HG03103 (cell line): ENCODE measurements around the gene MAP2K4.
"Not testable (repeated sequence)": the region's sequence is repeated elsewhere in the genome, so short reads cannot be mapped to it uniquely, and the experiment has no call there.

Experiments used
- ATAC-seq: cut with Tn5 transposase; IDR thresholded peaks from one replicate; pipeline ENCODE4 v1.9.1; 2021; ENCODE audit warnings: low read depth; ENCODE audit not compliant: unreplicated experiment

MAP2K4 gene

DNA sequence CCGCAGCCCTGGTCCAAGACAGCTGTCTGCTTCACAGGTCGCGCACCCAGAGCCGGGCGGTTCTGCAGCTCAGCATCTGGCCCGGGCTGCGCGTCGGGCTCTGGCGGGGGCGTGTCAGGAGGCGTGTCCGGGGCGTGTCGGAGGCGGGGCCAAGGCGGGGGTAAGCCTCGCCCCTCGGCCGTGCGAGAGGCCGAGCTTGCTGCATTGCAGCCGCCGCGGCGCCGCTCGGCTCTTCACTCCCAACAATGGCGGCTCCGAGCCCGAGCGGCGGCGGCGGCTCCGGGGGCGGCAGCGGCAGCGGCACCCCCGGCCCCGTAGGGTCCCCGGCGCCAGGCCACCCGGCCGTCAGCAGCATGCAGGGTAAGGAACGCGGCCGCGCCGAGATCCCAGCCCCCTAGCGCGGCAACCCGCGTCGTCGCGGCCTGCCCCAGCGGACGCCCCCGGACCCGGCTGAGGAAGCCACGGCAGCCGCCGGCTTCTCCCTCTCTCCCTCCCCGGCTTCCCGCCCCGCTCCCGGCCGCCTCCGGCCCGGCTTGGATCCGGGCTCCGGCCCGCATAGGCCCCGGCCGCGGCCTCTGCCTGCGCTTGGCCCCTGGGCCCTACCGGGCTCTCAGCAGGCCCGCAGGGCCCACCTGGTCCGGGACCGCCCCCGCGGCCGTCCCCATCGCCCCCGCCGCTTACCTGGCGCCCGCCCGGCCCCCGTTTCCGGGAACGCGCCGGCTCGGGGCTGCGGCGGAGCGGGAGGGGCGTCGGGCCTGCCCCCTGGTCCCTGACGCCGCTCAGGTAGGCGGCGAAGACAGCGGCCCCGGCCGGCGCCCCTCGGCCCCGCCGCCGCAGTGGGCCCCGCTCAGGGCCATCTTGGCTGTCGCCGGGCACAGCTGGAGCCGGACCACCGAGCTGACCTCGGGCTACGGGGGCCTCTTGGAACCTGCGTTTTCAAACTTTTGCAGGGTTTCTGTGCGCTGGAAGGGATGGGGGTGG, at the start of gene MAP2K4:
Gene MAP2K4 (plus strand): TSS at position 236 of the 981 bp plus-strand sequence. CDS start 10 bp downstream, at position 246.
- ATAC-seq, result peak; percentile 88

GRCh38 chr17:11972741-11973140, 47.9 kb upstream of the MAP2K4 start:
- not testable (repeated sequence) for ATAC-seq

DNA sequence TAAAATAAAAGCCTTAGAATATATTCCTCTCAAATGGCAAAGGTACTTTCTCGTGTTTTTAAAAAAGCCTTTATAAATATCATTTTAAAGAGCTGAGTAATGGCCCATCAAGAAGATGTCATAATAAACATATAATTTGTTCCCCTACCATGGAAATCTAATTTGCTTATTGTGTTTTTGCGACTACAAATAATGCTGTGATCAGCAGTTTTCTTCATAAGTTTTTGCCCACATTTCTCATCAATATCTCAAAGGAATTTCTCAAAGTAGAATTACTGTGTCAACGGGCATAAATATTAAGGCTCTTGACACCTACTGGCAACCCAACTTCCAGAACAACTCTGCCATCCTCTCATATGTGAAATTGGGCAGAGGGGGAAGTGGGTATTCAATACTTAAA, 40.9 kb upstream of the MAP2K4 start:
- ATAC-seq, result no peak

GRCh38 chr17:11980813-11981212, 39.9 kb upstream of the MAP2K4 start:
- no peak for ATAC-seq

- no peak for ATAC-seq
These were observed 38.8 kb upstream of the MAP2K4 start for GRCh38 chr17:11981862-11982261.

DNA sequence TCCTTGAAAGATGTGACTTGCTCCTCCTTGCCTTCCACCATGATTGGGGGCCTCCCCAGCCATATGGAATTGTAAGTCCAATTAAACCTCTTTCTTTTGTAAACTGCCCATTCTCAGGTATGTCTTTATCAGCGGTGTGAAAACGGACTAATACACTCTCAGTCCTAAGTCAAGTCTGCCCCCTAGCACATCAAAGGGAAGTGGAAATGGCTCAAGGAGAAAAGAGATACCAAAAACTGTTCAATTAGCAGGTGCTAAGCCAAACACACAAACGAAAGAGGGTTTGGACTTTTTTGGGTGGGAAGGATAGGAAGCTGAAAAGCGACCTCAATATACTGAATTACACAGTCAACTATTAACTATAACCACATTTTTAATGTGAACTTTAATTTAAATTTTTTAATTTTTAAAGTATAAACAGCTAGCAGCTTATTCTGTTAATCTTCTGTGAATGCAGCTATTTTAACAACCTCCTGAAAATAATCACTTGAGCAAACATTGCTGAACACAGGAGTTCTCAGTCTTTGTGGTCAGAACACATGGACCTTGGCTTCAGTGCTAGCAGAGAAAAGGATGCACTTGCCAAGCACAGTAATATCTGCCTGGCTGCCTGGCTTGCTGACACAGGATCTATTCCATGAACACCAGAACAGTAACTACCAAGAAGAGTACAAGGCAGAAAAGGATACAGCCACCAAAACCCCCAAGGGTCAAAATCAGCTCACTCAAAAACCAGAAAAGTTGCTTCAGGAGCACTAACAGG, 34.3 kb upstream of the MAP2K4 start:
- no peak for ATAC-seq

GRCh38 chr17:11986942-11987329, 33.7 kb upstream of the MAP2K4 start:
- ATAC-seq, result no peak

GRCh38 chr17:11990363-11990983, 30.2 kb upstream of the MAP2K4 start:
- no peak for ATAC-seq

- ATAC-seq, result no peak
These were observed 29.2 kb upstream of the MAP2K4 start for GRCh38 chr17:11991461-11991860.

DNA sequence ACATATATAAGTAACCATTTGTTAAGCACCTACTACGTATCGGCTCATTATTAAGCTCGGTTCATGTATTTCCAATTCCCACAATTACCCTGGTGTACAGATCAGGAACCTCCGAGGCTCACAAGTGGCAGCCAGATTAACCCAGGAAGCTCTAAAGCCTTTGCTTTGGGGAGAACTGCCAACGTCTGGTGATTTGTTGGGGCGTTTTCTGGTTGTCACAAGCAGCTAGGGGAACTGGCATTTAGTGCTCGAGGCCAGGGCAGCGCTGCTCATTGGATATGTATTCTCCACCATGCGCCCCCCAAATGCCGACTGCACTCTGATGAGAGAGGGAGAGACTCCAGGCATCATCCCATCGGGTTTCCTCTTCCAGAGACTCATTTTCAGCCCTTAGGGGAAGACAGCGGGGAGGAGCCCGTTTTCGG, 23.9 kb upstream of the MAP2K4 start:
- ATAC-seq, result peak; percentile 25

DNA sequence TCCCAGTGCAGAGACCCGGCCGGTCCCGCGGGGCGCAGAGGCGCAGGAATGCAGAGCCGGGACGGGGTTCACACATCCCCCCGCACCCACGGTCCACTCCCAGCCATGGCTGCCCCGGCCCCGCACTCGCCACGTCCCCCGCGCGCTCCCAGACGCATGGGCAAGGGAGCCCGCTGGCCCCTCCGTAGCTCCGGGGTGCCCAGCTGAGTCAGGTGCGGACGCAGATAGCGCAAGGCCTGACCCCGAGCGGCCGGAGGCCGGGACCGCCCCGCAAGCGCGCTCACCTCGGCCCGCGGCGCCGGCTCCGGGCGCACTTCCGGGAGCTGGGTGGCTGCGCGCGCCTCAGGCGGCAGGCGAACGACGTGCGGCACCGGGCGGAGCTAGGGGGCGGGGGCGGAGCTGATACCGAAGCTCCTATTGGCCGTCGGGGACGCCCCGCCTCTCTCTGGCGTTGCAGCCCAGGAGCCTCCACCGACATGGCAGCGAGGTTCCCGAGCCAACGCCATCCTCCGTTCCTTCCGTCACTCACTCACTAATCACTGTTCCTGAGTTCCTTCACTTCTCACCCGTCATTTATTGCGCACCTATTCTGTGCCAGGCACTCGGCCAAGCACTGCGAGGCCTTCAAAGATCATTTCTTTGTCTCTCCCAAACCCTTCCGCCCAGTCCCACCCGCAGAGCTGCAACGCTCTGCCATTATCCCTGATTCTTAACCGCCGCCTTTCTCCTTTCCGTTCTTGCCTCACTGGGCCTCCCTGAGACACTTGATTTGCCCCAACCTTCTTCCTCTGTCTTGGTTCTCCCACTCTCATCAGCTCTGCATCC, 23.3 kb upstream of the MAP2K4 start, which contains the start of gene ZNF18:
Gene ZNF18 (minus strand): TSS at position 329 of the 825 bp plus-strand sequence. CDS start 4,646 bp downstream, outside the sequence.
- ATAC-seq, result peak; percentile 97

DNA sequence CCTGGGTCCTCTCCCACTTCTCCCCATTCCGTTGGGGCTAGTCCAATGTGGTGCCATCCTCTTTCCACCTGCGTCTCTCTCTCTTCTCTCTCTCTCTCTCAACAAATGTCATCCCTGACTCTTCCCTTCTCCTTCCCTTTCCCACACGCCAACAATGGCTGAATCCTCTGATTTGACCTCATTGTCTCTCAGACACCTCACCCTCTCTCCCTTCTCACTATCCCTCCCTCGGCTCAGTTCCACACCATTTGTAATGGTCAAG, 22.8 kb upstream of the MAP2K4 start:
- no peak for ATAC-seq

DNA sequence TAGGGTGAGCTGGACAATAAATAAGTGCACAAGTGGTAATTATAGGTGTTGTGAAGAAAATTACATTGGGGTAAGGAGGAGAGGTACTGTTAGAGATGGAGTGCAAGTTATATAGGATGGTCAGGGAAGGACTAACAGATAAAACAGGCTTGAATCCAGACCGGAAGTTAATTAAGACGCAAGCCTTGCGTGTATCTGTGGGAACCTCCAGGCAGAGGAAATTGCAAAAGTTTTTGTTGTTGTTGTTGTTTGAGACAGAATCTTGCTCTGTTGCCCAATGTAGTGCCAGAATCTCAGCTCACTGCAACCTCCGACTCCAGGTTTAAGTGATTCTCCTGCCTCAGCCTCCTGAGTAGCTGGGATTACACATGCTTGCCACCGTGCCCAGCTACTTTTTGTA, 21.0 kb upstream of the MAP2K4 start:
- no peak for ATAC-seq

DNA sequence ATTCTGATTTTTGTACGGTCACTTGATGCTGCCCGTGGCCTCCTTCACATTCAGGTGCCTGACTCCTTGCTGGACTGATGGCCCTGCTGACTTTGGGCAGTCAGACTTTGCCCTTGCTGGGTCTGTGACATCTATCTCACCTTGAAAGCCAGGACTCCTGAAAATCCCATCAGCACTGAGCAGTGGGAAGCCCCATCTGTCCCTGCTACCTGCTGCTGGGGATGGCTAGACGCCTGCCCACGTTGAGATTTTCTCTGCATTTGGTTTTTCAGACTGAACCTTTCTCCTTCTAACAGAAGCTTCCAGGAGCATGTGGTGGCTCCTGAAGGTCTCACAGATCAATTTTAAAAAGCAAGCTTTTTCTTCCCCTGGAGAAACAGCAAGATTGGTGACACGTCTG, 13.2 kb upstream of the MAP2K4 start:
- no peak for ATAC-seq

- ATAC-seq, result no peak
These were observed 1.0 kb downstream of the MAP2K4 start for GRCh38 chr17:12021623-12022140.

DNA sequence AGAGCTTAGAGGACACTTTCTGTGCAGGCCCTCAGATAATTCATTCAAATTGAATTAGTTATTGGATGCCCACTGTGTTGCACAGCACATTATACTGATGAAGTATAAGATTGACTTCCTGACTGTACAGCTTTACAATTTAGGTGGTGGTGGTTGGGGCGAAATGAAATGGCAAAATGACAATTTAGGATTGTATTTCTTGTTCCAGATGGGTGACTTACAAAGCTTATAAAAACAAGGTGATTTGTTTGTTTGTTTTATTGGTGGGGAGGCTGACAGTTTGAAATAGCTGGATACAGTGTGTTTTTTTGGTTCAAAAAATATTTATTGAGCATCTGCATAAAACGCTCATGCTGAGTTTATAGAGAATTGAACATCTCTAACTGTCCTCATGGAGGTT, 1.6 kb downstream of the MAP2K4 start:
- ATAC-seq, result no peak

DNA sequence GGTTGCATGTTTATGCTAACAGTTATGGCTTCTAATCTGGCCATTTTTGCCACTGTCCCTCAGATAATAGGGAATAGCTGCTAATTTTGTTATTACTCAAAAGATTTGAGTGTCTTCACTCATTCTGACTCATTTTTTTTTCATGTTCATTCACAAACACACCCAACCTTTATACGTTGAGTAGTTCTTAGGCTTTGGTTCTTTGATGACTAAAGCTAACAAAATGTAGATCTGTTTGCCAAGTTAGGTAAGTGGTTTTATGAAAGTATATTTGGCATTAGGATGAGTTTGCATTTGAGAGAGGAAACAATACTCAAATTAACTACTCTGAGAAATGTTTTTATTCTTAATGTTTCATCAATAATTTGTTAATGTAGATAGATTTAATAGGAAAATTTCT, 3.6 kb downstream of the MAP2K4 start:
- no peak for ATAC-seq

DNA sequence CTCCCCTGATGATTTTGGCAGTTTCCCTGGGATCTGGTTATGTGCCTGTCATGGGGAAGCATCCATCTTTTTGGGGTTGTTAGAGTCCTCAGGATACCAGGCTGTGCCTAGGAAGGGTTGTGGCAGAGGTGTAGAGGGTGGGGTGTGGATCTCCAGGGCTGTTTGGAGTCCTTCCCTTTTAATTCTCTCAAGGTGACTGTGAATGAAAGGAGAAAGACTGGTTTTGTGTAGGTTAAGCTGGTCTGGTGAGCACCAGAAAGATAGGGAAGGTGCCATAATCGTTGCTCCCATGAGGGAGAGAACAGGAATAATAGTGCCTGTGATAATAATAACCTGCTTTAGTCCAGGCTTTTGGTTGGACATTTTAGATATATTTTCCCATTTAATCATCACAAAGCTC, 7.0 kb downstream of the MAP2K4 start:
- ATAC-seq, result no peak

DNA sequence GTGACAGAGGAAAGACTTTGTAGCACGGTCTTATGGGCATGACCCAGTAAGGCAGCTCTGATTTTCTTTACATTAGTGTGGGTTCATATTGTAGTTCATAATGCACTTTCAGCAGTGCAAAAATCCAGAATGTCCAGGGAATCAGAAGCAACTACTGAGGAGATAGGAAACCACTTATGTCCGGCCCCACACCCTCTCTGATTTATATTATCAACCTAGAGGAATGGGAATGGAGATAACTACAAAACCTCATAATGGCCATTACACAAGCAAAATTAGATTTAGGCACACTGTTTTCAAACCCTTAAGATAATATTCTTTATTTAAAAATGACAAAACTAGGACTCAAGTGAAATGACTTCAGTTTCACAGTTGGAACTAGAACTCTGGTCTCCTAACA, 7.9 kb downstream of the MAP2K4 start:
- no peak for ATAC-seq

DNA sequence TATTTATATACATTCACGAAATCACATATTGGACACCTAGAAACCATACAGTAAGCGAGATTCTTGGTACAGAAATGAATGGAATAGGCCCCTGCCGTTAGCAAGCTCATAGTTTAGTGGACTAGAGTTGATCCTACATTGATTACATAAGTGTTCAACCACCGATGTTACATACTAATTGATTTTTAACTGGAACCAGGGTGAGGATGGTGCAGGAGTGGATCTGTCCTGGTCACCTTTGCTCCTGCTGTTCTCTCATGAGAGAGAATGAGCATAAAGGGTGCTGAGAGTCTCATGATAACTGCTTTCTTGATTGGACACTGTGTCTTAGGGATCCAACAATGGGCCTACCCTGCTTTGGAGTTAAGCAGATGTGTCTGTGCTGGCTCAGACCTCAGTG, 13.9 kb downstream of the MAP2K4 start:
- ATAC-seq, result no peak
